SK-N-SH treated with all-trans-retinoic acid at 6 μM for 48 hours (cell line): ENCODE results near the gene FIGLA.

Experiments used
- ATAC-seq: fragments of 200-7000 bp; cut with Tn5 transposase; 3 replicates; pipeline ENCODE4 v1.9.1; 2020; ENCODE audit warnings: mild to moderate bottlenecking, moderate library complexity
- ARNTL ChIP-seq: fragments of 450-650 bp; formaldehyde crosslinking; IDR thresholded peaks from 2 replicates; pipeline ENCODE4 v1.5.0; 2020; ENCODE audit warnings: low read depth, mild to moderate bottlenecking, moderate library complexity, borderline replicate concordance
- BACH2 ChIP-seq: fragments of 250-450 bp; sonication (Bioruptor Pico); IDR thresholded peaks from 2 replicates; pipeline ENCODE4 v1.9.0; 2021; ENCODE audit warnings: mild to moderate bottlenecking, borderline replicate concordance
- CSDC2 ChIP-seq: fragments of 250-450 bp; sonication (Bioruptor Pico); IDR thresholded peaks from 2 replicates; pipeline ENCODE4 v1.5.0; 2020; ENCODE audit warnings: mild to moderate bottlenecking, moderate library complexity
- GLIS3 ChIP-seq: fragments of 250-450 bp; sonication (Bioruptor Pico); IDR thresholded peaks from 2 replicates; pipeline ENCODE4 v1.5.0; 2020; ENCODE audit warnings: mild to moderate bottlenecking, moderate library complexity
- ISL1 ChIP-seq: fragments of 250-450 bp; sonication (Bioruptor Pico); IDR thresholded peaks from 2 replicates; pipeline ENCODE4 v2.1.2; 2022; ENCODE audit warnings: mild to moderate bottlenecking, moderate library complexity
- PPARA ChIP-seq: fragments of 250-450 bp; sonication (Bioruptor Pico); IDR thresholded peaks from 2 replicates; pipeline ENCODE4 v1.5.0; 2020; ENCODE audit warnings: mild to moderate bottlenecking, borderline replicate concordance
- RARB ChIP-seq: fragments of 250-450 bp; sonication (Bioruptor Pico); IDR thresholded peaks from 2 replicates; pipeline ENCODE4 v1.8.0; 2021; ENCODE audit warnings: mild to moderate bottlenecking, moderate library complexity
- SNAI2 ChIP-seq: fragments of 250-450 bp; sonication (Bioruptor Pico); IDR thresholded peaks from 2 replicates; pipeline ENCODE4 v1.5.0; 2020; ENCODE audit warnings: mild to moderate bottlenecking, moderate library complexity
- TCF4 ChIP-seq: fragments of 250-450 bp; sonication (Bioruptor Pico); IDR thresholded peaks from 2 replicates; pipeline ENCODE4 v1.8.0; 2021; ENCODE audit warnings: mild to moderate bottlenecking, moderate library complexity, borderline replicate concordance
- TOX ChIP-seq: fragments of 250-450 bp; sonication (Bioruptor Pico); IDR thresholded peaks from 2 replicates; pipeline ENCODE4 v1.8.0; 2021; ENCODE audit warnings: mild to moderate bottlenecking, moderate library complexity, borderline replicate concordance
- ZC3H10 ChIP-seq: fragments of 250-450 bp; sonication (Bioruptor Pico); IDR thresholded peaks from 2 replicates; pipeline ENCODE4 v1.5.1; 2021; ENCODE audit warnings: mild to moderate bottlenecking, moderate library complexity
- ZFP3 ChIP-seq: fragments of 250-450 bp; sonication (Bioruptor Pico); IDR thresholded peaks from 2 replicates; pipeline ENCODE4 v1.5.0; 2020; ENCODE audit warnings: mild to moderate bottlenecking, moderate library complexity
- ZFP30 ChIP-seq: fragments of 450-650 bp; formaldehyde crosslinking; IDR thresholded peaks from 2 replicates; pipeline ENCODE4 v1.5.0; 2022; ENCODE audit warnings: mild to moderate bottlenecking, moderate library complexity
- ZNF565 ChIP-seq: fragments of 450-650 bp; formaldehyde crosslinking; conservative IDR thresholded peaks from 2 replicates; pipeline ENCODE4 v1.5.0; 2020; ENCODE audit warnings: low read depth, mild to moderate bottlenecking, moderate library complexity
- ZNF70 ChIP-seq: fragments of 450-650 bp; formaldehyde crosslinking; IDR thresholded peaks from 2 replicates; pipeline ENCODE4 v1.5.0; 2020; ENCODE audit warnings: mild to moderate bottlenecking, moderate library complexity
- ZNF8 ChIP-seq: fragments of 450-650 bp; formaldehyde crosslinking; IDR thresholded peaks from 2 replicates; pipeline ENCODE4 v1.5.0; 2020; ENCODE audit warnings: mild to moderate bottlenecking, moderate library complexity
- TF ChIP-seq, protein P1 (sequence below): fragments of 250-450 bp; sonication (Bioruptor Pico); IDR thresholded peaks from 2 replicates; pipeline ENCODE4 v1.5.1; 2020; ENCODE audit warnings: low read depth, mild to moderate bottlenecking, moderate library complexity
- TF ChIP-seq, protein P2 (sequence below): fragments of 250-450 bp; sonication (Bioruptor Pico); IDR thresholded peaks from 2 replicates; pipeline ENCODE4 v1.5.0; 2020; ENCODE audit warnings: mild to moderate bottlenecking, moderate library complexity
- TF ChIP-seq, protein P3 (sequence below): fragments of 250-450 bp; sonication (Bioruptor Pico); IDR thresholded peaks from 2 replicates; pipeline ENCODE4 v1.8.0; 2021; ENCODE audit warnings: low read depth, mild to moderate bottlenecking, moderate library complexity, borderline replicate concordance
- TF ChIP-seq, protein P4 (sequence below): fragments of 250-450 bp; sonication (Bioruptor Pico); IDR thresholded peaks from 2 replicates; pipeline ENCODE4 v1.5.1; 2021; ENCODE audit warnings: mild to moderate bottlenecking, moderate library complexity

The FIGLA gene

GRCh38 chr2:70820499-70820898 is 30.1 kb upstream of the FIGLA start, which contains the start of gene CLEC4F (continued):
- TF ChIP-seq RARB (CRISPR knock-in tag): no peak

DNA sequence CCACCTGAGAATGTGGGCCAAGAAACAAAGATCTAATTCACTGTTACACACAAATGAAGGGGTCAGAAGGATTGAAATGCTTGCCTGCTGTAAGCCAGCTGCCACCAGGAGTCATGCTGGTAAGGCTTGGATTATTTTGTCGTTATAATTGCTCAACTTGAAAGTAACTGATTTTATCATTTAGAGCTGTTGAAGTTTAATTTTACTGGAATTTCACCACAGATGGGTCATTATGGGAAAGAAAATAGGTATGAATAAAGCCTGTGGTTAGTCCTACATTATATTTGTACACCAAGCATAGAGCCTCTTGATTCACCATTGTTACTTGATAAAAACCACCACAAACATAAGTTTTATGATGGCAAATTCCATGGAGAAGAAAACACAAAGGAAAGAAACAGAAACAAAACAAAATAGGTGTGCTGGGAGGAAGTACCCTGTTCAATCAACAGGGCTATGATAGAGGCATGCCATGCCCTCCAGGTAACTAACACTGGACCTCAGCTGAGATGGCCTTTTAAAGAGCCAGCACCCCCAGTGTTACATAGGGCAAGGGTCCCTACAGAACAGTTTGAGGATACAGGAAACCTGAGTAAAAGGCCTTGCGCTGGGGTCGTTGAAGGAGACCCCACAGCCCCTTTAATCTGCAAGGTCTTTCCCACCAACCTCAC is 27.0 kb upstream of the FIGLA start:
- no peak for ATAC-seq
- TF ChIP-seq, protein P1, sequence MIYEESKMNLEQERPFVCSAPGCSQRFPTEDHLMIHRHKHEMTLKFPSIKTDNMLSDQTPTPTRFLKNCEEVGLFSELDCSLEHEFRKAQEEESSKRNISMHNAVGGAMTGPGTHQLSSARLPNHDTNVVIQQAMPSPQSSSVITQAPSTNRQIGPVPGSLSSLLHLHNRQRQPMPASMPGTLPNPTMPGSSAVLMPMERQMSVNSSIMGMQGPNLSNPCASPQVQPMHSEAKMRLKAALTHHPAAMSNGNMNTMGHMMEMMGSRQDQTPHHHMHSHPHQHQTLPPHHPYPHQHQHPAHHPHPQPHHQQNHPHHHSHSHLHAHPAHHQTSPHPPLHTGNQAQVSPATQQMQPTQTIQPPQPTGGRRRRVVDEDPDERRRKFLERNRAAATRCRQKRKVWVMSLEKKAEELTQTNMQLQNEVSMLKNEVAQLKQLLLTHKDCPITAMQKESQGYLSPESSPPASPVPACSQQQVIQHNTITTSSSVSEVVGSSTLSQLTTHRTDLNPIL (CRISPR knock-in tag): no peak
- TF ChIP-seq ZFP30 (CRISPR knock-in tag): no peak
- TF ChIP-seq PPARA (CRISPR knock-in tag): no peak
- no peak for TF ChIP-seq ZNF70 (CRISPR knock-in tag)
- TF ChIP-seq RARB (CRISPR knock-in tag): no peak
- TF ChIP-seq ARNTL (CRISPR knock-in tag): no peak
- no peak for TF ChIP-seq ZFP3 (CRISPR knock-in tag)
- TF ChIP-seq, protein P2, sequence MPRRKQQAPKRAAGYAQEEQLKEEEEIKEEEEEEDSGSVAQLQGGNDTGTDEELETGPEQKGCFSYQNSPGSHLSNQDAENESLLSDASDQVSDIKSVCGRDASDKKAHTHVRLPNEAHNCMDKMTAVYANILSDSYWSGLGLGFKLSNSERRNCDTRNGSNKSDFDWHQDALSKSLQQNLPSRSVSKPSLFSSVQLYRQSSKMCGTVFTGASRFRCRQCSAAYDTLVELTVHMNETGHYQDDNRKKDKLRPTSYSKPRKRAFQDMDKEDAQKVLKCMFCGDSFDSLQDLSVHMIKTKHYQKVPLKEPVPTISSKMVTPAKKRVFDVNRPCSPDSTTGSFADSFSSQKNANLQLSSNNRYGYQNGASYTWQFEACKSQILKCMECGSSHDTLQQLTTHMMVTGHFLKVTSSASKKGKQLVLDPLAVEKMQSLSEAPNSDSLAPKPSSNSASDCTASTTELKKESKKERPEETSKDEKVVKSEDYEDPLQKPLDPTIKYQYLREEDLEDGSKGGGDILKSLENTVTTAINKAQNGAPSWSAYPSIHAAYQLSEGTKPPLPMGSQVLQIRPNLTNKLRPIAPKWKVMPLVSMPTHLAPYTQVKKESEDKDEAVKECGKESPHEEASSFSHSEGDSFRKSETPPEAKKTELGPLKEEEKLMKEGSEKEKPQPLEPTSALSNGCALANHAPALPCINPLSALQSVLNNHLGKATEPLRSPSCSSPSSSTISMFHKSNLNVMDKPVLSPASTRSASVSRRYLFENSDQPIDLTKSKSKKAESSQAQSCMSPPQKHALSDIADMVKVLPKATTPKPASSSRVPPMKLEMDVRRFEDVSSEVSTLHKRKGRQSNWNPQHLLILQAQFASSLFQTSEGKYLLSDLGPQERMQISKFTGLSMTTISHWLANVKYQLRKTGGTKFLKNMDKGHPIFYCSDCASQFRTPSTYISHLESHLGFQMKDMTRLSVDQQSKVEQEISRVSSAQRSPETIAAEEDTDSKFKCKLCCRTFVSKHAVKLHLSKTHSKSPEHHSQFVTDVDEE (CRISPR knock-in tag): no peak
- no peak for TF ChIP-seq ISL1 (CRISPR knock-in tag)
- TF ChIP-seq CSDC2 (CRISPR knock-in tag): no peak
- TF ChIP-seq ZNF565: no peak

GRCh38 chr2:70816726-70817125 is 26.3 kb upstream of the FIGLA start:
- ATAC-seq: no peak
- TF ChIP-seq SNAI2 (CRISPR knock-in tag) (no peak), TOX (no peak), TCF4 (CRISPR knock-in tag) (no peak), ZNF70 (CRISPR knock-in tag) (no peak), RARB (CRISPR knock-in tag) (no peak), GLIS3 (CRISPR knock-in tag) (no peak)
- TF ChIP-seq, protein P3, sequence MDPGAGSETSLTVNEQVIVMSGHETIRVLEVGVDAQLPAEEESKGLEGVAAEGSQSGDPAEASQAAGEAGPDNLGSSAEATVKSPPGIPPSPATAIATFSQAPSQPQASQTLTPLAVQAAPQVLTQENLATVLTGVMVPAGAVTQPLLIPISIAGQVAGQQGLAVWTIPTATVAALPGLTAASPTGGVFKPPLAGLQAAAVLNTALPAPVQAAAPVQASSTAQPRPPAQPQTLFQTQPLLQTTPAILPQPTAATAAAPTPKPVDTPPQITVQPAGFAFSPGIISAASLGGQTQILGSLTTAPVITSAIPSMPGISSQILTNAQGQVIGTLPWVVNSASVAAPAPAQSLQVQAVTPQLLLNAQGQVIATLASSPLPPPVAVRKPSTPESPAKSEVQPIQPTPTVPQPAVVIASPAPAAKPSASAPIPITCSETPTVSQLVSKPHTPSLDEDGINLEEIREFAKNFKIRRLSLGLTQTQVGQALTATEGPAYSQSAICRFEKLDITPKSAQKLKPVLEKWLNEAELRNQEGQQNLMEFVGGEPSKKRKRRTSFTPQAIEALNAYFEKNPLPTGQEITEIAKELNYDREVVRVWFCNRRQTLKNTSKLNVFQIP (CRISPR knock-in tag): no peak

DNA sequence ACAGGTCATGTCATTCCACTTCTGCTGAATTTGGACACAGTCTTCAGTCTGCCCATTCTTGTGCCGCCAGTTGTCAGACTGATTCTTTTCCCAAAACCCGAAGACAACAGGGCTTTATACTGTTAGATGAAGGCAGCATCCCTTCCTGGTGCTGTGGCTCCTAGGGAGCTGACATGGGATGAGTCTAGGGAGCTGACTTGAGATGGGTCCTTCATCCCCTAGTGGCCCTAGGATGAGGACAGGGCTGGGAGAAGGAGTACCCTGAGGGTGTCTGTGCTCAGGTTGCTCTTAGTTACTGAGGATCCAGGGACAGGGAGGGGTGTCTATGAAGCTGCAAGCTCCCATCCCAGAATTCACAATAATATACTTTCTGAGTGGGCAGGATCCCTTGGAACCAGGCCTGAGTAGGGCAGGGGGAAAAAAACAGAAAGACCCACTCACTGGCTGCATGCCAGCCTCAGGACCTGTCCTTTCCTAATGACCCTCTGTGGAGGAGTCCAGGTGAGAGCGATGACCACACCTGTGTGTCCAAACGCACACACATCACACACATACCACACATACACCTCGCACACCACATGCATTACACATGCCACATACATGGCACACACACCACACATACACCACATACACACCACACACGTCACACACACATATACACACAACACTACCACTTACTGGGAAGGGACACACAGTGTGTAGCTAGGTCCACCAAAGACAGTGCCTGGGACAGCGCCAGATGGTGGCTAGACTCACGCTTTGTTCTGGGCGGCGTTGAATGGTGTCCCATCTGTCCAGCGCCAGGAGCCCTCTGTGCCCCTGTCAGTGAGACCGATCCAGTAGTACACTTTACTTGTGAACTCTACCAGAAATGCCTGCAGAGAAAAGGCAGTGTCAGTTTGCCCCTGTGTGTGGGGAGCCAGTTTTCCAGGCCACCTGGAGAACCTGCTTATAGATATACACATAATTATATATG is 18.8 kb upstream of the FIGLA start:
- TF ChIP-seq ZNF70 (CRISPR knock-in tag) (no peak), BACH2 (CRISPR knock-in tag) (no peak), RARB (CRISPR knock-in tag) (no peak), ZNF8 (CRISPR knock-in tag) (no peak), ZC3H10 (CRISPR knock-in tag) (no peak), ARNTL (CRISPR knock-in tag) (no peak), ZNF565 (no peak), SNAI2 (CRISPR knock-in tag) (no peak), TOX (no peak), ZFP3 (CRISPR knock-in tag) (no peak), ISL1 (CRISPR knock-in tag) (no peak), ZFP30 (CRISPR knock-in tag) (no peak), CSDC2 (CRISPR knock-in tag) (no peak), PPARA (CRISPR knock-in tag) (no peak), GLIS3 (CRISPR knock-in tag) (no peak)
- TF ChIP-seq, protein P3 (CRISPR knock-in tag): no peak
- TF ChIP-seq, protein P4, sequence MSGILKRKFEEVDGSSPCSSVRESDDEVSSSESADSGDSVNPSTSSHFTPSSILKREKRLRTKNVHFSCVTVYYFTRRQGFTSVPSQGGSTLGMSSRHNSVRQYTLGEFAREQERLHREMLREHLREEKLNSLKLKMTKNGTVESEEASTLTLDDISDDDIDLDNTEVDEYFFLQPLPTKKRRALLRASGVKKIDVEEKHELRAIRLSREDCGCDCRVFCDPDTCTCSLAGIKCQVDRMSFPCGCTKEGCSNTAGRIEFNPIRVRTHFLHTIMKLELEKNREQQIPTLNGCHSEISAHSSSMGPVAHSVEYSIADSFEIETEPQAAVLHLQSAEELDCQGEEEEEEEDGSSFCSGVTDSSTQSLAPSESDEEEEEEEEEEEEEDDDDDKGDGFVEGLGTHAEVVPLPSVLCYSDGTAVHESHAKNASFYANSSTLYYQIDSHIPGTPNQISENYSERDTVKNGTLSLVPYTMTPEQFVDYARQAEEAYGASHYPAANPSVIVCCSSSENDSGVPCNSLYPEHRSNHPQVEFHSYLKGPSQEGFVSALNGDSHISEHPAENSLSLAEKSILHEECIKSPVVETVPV: no peak
- TF ChIP-seq, protein P1 (CRISPR knock-in tag): no peak
- no peak for ATAC-seq
